ENCODE measurements around the gene PHPT1.

DNA sequence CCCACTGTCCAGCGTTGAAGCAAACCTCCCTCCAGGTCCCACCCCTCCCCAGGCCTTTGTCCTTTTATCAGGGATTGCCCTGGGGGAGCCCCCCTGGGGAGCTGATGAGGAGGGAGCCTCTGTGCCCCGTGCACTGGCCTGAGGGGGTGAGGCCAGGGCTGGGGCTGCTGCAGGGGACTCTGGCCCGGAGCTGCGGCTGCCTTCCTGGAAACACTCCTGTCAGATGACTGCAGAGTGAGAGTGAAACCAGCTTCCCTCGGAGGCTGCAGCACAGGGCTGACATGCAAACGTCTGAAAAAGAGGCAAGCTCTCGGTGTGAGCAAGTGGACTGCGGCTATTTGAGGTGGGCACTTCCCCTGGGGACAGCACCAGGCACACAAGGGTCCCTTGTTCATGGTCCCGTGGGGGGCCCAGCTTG is 32.5 kb downstream of the PHPT1 start:
- TF ChIP-seq, protein P1, sequence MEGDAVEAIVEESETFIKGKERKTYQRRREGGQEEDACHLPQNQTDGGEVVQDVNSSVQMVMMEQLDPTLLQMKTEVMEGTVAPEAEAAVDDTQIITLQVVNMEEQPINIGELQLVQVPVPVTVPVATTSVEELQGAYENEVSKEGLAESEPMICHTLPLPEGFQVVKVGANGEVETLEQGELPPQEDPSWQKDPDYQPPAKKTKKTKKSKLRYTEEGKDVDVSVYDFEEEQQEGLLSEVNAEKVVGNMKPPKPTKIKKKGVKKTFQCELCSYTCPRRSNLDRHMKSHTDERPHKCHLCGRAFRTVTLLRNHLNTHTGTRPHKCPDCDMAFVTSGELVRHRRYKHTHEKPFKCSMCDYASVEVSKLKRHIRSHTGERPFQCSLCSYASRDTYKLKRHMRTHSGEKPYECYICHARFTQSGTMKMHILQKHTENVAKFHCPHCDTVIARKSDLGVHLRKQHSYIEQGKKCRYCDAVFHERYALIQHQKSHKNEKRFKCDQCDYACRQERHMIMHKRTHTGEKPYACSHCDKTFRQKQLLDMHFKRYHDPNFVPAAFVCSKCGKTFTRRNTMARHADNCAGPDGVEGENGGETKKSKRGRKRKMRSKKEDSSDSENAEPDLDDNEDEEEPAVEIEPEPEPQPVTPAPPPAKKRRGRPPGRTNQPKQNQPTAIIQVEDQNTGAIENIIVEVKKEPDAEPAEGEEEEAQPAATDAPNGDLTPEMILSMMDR (IDR thresholded peaks at IDR 0.05; ENCODE audit: borderline replicate concordance, extremely low read depth, low read length, poor library complexity, severe bottlenecking), result no peak
- TF ChIP-seq EZH2 (IDR thresholded peaks at IDR 0.05; ENCODE audit: borderline replicate concordance, low read depth, low read length, severe bottlenecking), result no peak
